MCF 10A (cell line): ENCODE data around the gene KNSTRN. TPM values are rescaled to one million over a fixed set of nuclear protein-coding genes. Genes with fewer than 3 reads are reported as not detected.

ENCODE experiments used
- BruUV-seq: library from RNA; stranded (reverse); fragments of 400-500 nt; replicated peaks from 2 replicates; lab custom pipeline; 2021; lab: Mats Ljungman, UMichigan
- CTCF ChIA-PET: fragments of 300-600 bp; sonication (Branson Sonifier 250); formaldehyde crosslinking; extraction: SDS; loops from one replicate; lab custom pipeline; 2021; ENCODE audit warnings: antibody characterized with exemption, inconsistent platforms; lab: Yijun Ruan, JAX
- POLR2A ChIA-PET: fragments of 300-600, 350-650 bp; sonication (Branson Sonifier 250); formaldehyde crosslinking; extraction: SDS; loops from one replicate; lab custom pipeline; 2020; ENCODE audit warnings: antibody characterized with exemption, inconsistent platforms; lab: Yijun Ruan, JAX
- DNase-seq: peaks from one replicate; pipeline ENCODE4 v3.0.0-alpha.2; 2018; ENCODE audit not compliant: unreplicated experiment
- H3K27ac Mint-ChIP-seq: one replicate; pipeline ENCODE4 v1.8.0; 2022; ENCODE audit warnings: mild to moderate bottlenecking, low read depth, mixed read lengths; ENCODE audit not compliant: unreplicated experiment
- H3K27me3 Mint-ChIP-seq: one replicate; pipeline ENCODE4 v1.8.0; 2022; ENCODE audit warnings: mixed read lengths; ENCODE audit not compliant: insufficient read depth, unreplicated experiment
- H3K36me3 Mint-ChIP-seq: one replicate; pipeline ENCODE4 v1.8.0; 2022; ENCODE audit warnings: mild to moderate bottlenecking, moderate library complexity, mixed read lengths; ENCODE audit not compliant: insufficient read depth, unreplicated experiment
- H3K4me1 Mint-ChIP-seq: one replicate; pipeline ENCODE4 v1.8.0; 2022; ENCODE audit warnings: mixed read lengths; ENCODE audit not compliant: insufficient read depth, unreplicated experiment
- H3K4me3 Mint-ChIP-seq: one replicate; pipeline ENCODE4 v1.8.0; 2022; ENCODE audit warnings: mild to moderate bottlenecking, moderate library complexity, mixed read lengths; ENCODE audit not compliant: unreplicated experiment
- H3K9me3 Mint-ChIP-seq: one replicate; pipeline ENCODE4 v1.8.0; 2022; ENCODE audit warnings: mixed read lengths; ENCODE audit not compliant: unreplicated experiment
- CTCF ChIP-seq: fragments of 200-600 bp; IDR thresholded peaks from one replicate; pipeline ENCODE4 v1.8.0; 2022; ENCODE audit warnings: antibody characterized with exemption, mild to moderate bottlenecking; ENCODE audit not compliant: unreplicated experiment
- intact Hi-C: fragments of 100-400 bp; cut with micrococcal nuclease; formaldehyde crosslinking; loops from 2 replicates; pipeline ENCODE4 v1.14.1; 2022
- total RNA-seq: library from RNA; stranded (reverse); gene quantifications from 2 replicates; pipeline ENCODE4 v1.2.3, GENCODE V29; 2022

The KNSTRN gene
- total RNA-seq, 1 experiment from 2014 or later, result 47.4 TPM

- H3K4me3 Mint-ChIP-seq, result no peak overlapping the region
- no peak overlapping the region for H3K27ac Mint-ChIP-seq
- DNase-seq, result no peak
- H3K36me3 Mint-ChIP-seq, result peaks cover 71% of the 10 kb centered on the region
- peaks cover 10% of the 10 kb centered on the region for H3K4me1 Mint-ChIP-seq
- BruUV-seq, result no TSS peak
- POLR2A ChIA-PET, result no interaction called here
- CTCF ChIA-PET, result no interaction called here
- H3K27me3 Mint-ChIP-seq, result no peaks in the 10 kb centered on the region
- no peak for TF ChIP-seq CTCF
- no peaks in the 10 kb centered on the region for H3K9me3 Mint-ChIP-seq
- intact Hi-C loops, result no loop called here
Measured at GRCh38 chr15:40413036-40413435, 30.5 kb downstream of the KNSTRN start.

- ChIA-PET POLR2A (interaction anchor here (2.1 kb wide), 1 partner anchor 10 kb away, joined by 8 read pairs; the partner anchor contains the start of gene IVD), CTCF (interaction anchor here (0.6 to 0.8 kb wide), 3 partner anchors 68 to 140 kb away, joined by 3 to 4 read pairs (median 3); no protein-coding TSS in a partner anchor)
- Mint-ChIP-seq H3K4me1 (peaks cover 10% of the 10 kb centered on the region), H3K4me3 (no peak overlapping the region), H3K27ac (no peak overlapping the region), H3K27me3 (no peaks in the 10 kb centered on the region), H3K9me3 (no peaks in the 10 kb centered on the region), H3K36me3 (peaks cover 75% of the 10 kb centered on the region)
- TF ChIP-seq CTCF, result no peak
- BruUV-seq, result no TSS peak
- no peak for DNase-seq
- intact Hi-C loops, result no loop called here
Measured at GRCh38 chr15:40414816-40415215, 32.3 kb downstream of the KNSTRN start.

GRCh38 chr15:40415226-40415625, 32.7 kb downstream of the KNSTRN start:
- ChIA-PET POLR2A (interaction anchor here (2.1 kb wide), 1 partner anchor 10 kb away, joined by 8 read pairs; the partner anchor contains the start of gene IVD), CTCF (interaction anchor here (0.6 kb wide), 1 partner anchor 96 kb away, joined by 3 read pairs; no protein-coding TSS in a partner anchor)
- H3K27ac Mint-ChIP-seq, result no peak overlapping the region
- no peaks in the 10 kb centered on the region for H3K27me3 Mint-ChIP-seq
- no peak for TF ChIP-seq CTCF
- H3K9me3 Mint-ChIP-seq, result no peaks in the 10 kb centered on the region
- intact Hi-C loops, result no loop called here
- H3K36me3 Mint-ChIP-seq, result peaks cover 71% of the 10 kb centered on the region
- H3K4me3 Mint-ChIP-seq, result no peak overlapping the region
- DNase-seq, result no peak
- BruUV-seq, result no TSS peak
- peaks cover 10% of the 10 kb centered on the region for H3K4me1 Mint-ChIP-seq

- peaks cover 67% of the 10 kb centered on the region for H3K36me3 Mint-ChIP-seq
- DNase-seq, result no peak
- CTCF ChIA-PET, result interaction anchor here (0.6 kb wide), 1 partner anchor 150 kb away, joined by 3 read pairs; no protein-coding TSS in a partner anchor
- no peaks in the 10 kb centered on the region for H3K27me3 Mint-ChIP-seq
- H3K4me3 Mint-ChIP-seq, result no peak overlapping the region
- H3K27ac Mint-ChIP-seq, result no peak overlapping the region
- no peak for TF ChIP-seq CTCF
- POLR2A ChIA-PET, result no interaction called here
- peaks cover 18% of the 10 kb centered on the region for H3K4me1 Mint-ChIP-seq
- intact Hi-C loops, result no loop called here
- no peaks in the 10 kb centered on the region for H3K9me3 Mint-ChIP-seq
- no TSS peak for BruUV-seq
Measured at GRCh38 chr15:40416056-40416455, 33.5 kb downstream of the KNSTRN start.
